HFF-Myc (cell line): ENCODE results near the gene RUSF1.

ENCODE experiments used
- DNase-seq: peaks from one replicate; pipeline ENCODE4 v3.0.0-alpha.2; 2011; ENCODE audit warnings: low read depth; ENCODE audit errors: extremely low read depth
- H3K4me3 ChIP-seq: replicated peaks from 2 replicates; pipeline ENCODE4 v1.5.1; 2011; ENCODE audit warnings: low read depth, mild to moderate bottlenecking, control low read depth, low read length
- TF ChIP-seq, protein P1 (sequence below): IDR thresholded peaks from 2 replicates; pipeline ENCODE4 v1.5.1; 2012; ENCODE audit warnings: mild to moderate bottlenecking, low read depth, low read length, control low read depth; ENCODE audit errors: missing control alignments

Gene RUSF1

DNA sequence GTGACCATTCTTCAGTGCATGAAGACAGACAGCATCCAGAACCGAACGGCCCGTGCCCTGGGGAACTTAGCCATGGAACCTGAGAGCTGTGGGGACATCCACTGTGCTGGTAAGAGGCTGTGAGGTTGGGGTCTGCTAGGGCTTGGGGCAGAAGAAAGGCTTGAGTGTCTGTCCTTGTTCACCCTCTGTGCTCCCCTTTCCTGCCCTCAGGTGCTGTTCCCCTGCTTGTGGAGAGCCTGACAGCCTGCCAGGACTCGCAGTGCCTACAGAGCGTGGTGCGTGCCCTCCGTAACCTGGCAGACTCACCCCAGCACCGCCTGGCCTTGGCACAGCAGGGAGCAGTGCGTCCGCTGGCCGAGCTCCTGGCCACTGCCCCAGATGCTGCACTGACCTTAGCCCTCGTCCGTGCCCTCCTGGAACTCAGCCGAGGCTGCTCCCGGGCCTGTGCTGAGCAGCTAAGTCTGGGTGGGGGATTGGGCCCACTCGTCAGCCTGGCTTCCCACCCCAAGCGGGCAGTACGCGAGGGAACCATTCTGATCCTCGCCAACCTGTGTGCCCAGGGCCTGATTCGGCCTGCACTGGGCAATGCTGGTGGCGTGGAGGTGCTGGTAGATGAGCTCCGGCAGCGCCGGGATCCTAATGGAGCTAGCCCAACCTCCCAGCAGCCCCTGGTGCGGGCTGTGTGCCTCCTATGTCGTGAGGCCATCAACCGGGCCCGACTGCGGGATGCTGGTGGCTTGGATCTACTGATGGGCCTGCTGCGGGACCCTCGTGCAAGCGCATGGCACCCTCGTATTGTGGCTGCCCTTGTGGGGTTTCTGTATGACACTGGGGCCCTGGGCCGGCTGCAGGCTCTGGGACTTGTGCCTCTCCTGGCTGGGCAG is 46.0 kb downstream of the RUSF1 start:
- no peak overlapping the region for H3K4me3 ChIP-seq
- DNase-seq: no peak
- TF ChIP-seq, protein P1, sequence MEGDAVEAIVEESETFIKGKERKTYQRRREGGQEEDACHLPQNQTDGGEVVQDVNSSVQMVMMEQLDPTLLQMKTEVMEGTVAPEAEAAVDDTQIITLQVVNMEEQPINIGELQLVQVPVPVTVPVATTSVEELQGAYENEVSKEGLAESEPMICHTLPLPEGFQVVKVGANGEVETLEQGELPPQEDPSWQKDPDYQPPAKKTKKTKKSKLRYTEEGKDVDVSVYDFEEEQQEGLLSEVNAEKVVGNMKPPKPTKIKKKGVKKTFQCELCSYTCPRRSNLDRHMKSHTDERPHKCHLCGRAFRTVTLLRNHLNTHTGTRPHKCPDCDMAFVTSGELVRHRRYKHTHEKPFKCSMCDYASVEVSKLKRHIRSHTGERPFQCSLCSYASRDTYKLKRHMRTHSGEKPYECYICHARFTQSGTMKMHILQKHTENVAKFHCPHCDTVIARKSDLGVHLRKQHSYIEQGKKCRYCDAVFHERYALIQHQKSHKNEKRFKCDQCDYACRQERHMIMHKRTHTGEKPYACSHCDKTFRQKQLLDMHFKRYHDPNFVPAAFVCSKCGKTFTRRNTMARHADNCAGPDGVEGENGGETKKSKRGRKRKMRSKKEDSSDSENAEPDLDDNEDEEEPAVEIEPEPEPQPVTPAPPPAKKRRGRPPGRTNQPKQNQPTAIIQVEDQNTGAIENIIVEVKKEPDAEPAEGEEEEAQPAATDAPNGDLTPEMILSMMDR: no peak

DNA sequence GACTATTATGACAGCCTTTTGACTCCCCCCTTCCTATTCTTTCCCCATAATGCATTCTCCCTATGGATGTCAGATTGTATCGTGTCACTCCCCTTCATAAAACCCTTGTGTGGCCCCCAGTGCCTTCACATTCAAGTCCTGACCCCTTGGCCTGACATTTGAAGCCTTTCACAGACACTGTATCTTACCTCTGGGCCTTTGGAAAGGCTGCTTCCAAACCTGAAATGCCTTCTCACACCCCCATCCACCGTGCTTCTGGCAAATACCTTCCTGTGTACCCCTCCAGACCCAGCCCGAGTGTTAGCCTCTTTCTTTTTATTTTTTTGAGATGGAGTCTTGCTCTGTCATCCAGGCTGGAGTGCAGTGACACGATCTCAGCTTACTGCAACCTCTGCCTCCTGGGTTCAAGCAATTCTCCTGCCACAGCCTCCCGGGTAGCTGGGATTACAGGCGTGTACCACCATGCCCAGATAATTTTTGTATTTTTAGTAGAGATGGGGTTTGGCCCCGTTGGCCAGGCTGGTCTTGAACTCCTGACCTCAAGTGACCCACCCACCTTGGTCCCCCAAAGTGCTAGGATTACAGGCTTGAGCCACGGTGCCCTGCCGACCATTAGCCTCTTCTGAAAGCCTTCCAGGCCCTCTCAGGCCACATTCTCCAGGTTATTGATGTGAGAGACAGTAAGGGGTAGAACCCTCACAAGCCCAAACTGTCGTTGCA is 46.8 kb downstream of the RUSF1 start:
- H3K4me3 ChIP-seq: no peak overlapping the region
- DNase-seq: no peak
- TF ChIP-seq, protein P1: no peak

DNA sequence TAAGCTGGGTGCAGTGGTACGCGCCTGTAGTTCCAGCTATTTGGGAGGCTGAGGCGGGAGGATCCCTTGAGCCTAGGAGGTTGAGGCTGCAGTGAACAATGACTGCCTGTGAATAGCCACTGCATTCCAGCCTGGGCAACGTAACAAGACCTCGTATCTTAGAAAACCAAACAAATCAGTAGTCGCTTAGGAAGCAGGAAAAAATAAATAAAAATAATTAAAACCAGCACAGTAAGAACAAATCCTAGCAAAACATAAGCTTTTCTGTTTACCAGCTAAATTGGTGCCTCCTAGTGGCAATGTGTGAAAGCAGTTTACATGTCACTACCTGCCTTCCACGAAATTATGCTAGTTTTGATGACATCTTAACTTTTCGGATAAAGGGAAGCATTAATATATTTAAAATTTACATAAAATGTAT is 47.6 kb downstream of the RUSF1 start:
- TF ChIP-seq, protein P1: peak; percentile 60
- peak; percentile 69 for DNase-seq
- peak overlapping the region; percentile 79 for H3K4me3 ChIP-seq

DNA sequence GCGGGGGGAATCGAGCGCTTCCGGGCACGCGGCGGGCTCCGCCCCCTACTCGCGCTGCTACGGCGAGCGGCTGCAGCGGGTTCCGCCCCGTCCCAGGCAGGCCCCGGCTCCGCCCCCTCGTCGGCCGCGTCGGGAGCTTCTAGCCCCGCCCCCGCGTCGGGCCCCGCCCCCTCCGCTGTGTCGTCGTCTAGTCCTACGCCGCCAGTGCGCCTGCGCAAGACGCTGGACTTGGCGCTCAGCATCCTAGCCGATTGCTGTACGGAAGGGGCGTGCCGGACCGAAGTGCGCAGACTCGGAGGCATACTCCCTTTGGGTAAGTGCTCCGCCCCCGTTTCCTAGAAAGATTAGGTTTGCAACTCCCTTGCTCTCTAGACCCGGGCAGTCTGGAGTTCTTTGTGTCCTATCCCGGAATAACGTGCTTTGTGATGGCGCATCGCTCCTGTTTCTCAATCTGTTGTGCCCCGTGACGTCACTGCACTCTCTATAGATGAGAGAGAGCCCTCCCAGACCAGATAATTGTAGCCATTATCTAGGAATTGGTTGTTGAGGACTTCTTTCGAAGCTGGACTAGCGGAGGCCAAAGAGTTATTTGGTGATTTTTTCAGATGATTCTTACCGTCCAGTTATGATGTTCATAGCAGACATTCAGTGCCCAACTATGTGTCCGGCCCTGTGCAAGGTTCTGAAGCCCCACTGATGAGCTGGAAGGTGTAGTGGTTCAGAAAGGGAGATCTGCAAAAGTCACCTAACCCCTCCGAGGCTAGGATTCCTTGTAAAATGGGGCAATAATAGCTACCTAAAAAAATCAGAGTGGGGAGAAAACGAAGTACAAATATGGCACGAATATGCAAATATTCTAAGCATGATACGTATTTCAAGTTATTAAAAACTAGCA is 48.3 kb downstream of the RUSF1 start:
- DNase-seq: peak; percentile 97
- peak overlapping the region; percentile 79 for H3K4me3 ChIP-seq
- TF ChIP-seq, protein P1: no peak

DNA sequence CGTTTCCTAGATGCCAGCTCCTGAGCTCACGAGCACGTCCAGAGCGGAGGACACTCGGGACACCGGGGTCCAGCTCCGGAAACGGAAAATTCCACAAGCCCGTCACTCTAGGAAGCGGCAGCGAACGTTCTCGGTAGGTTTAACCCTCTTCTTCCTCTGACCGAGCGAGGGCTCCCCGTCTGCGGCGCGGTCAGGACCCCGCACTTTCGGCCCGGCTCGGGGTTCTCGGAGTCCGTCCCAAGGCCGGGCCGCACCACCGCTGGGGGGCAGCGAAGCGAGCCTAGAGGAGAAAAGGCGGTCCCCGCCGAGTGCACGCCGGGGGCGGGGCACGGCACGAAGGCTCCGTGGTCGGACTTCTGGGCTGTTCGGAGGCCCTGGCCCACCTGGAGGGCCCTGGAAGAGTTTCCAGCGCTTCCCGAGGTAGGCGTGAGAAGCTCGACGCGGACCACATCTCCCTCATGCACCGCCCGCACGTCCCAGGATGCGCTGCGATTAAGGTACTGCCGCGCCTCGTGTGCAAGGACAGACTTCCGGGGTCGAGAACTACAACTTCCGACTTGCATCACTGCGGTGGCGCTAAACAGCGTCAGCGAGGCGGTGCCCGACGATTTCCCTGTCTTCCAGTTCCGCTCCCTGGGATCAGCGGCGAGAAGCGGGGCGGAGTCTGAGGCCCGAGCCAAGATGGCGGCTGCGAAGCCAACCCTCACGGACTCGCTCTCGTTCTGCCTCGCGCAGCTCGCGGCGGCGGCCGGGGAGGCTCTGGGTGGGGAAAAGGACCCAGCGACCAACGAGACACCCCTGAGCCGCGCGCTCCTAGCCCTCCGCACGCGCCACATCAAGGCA is 49.1 kb downstream of the RUSF1 start, which contains the start of gene ARMC5:
ARMC5 (plus strand) TSS at position 658 of the 843 bp plus-strand sequence; CDS start at position 682, 24 bp downstream.
- peak within 1 kb of the TSS; percentile 79 for H3K4me3 ChIP-seq
- peak; percentile 97 for DNase-seq
- TF ChIP-seq, protein P1: peak; percentile 63
